ENCODE data around the gene CAPN9.

GRCh38 chr1:230781594-230781993, 34.4 kb downstream of the CAPN9 start:
- no peak for TF ChIP-seq TSHZ1 (tag by site-specific recombination; IDR thresholded peaks at IDR 0.05; ENCODE audit: borderline replicate concordance)
- TF ChIP-seq ZNF423 (tag by site-specific recombination; IDR thresholded peaks at IDR 0.05): no peak
- TF ChIP-seq CTCF (tag by site-specific recombination; IDR thresholded peaks at IDR 0.05): no peak
- TF ChIP-seq KLF10 (tag by site-specific recombination; IDR thresholded peaks at IDR 0.05): no peak
- TF ChIP-seq SP2 (tag by site-specific recombination; IDR thresholded peaks at IDR 0.05): no peak
- TF ChIP-seq INSM2 (tag by site-specific recombination; IDR thresholded peaks at IDR 0.05): no peak
- no peak for TF ChIP-seq ZNF174 (tag by site-specific recombination; IDR thresholded peaks at IDR 0.05)
- no peak for TF ChIP-seq ZNF704 (tag by site-specific recombination; IDR thresholded peaks at IDR 0.05)
- no peak for TF ChIP-seq ZNF362 (tag by site-specific recombination; IDR thresholded peaks at IDR 0.05)
